Smooth muscle cell (in vitro differentiated cells): Measurements from ENCODE around the gene PTGDR. TPM values are rescaled to one million over a fixed set of nuclear protein-coding genes. Genes with fewer than 3 reads are reported as not detected.

Experiments used
- DNase-seq: peaks from one replicate; lab custom pipeline; 2025; ENCODE audit not compliant: unreplicated experiment; lab: John Stamatoyannopoulos, UW
- H2AFZ ChIP-seq: fragments of 200-600 bp; sonication (generic); 2 replicates; pipeline ENCODE4 v1.6.0; 2016; ENCODE audit warnings: antibody characterized with exemption, low read depth, mild to moderate bottlenecking
- H3F3A ChIP-seq: fragments of 200-600 bp; sonication (generic); 2 replicates; pipeline ENCODE4 v1.6.0; 2017; ENCODE audit warnings: antibody characterized with exemption, low read depth
- H3K27ac ChIP-seq: fragments of 200-600 bp; sonication (generic); 2 replicates; pipeline ENCODE4 v1.5.1; 2016; ENCODE audit warnings: low read depth, mild to moderate bottlenecking
- H3K27me3 ChIP-seq: fragments of 200-600 bp; sonication (generic); 2 replicates; pipeline ENCODE4 v1.6.1; 2016; ENCODE audit warnings: low read depth, mild to moderate bottlenecking
- H3K36me3 ChIP-seq: fragments of 200-600 bp; sonication (generic); 2 replicates; pipeline ENCODE4 v1.5.1; 2016; ENCODE audit warnings: low read depth
- H3K4me1 ChIP-seq: fragments of 200-600 bp; sonication (generic); 2 replicates; pipeline ENCODE4 v1.5.1; 2016; ENCODE audit warnings: low read depth
- H3K4me2 ChIP-seq: fragments of 200-600 bp; sonication (generic); 2 replicates; pipeline ENCODE4 v1.6.0; 2016; ENCODE audit warnings: mild to moderate bottlenecking
- H3K4me3 ChIP-seq: fragments of 200-600 bp; sonication (generic); 2 replicates; pipeline ENCODE4 v1.5.1; 2016; ENCODE audit warnings: mild to moderate bottlenecking
- H3K79me2 ChIP-seq: fragments of 200-600 bp; sonication (generic); 2 replicates; pipeline ENCODE4 v1.6.0; 2016; ENCODE audit warnings: low read depth, mild to moderate bottlenecking
- H3K9ac ChIP-seq: fragments of 200-600 bp; sonication (generic); 2 replicates; pipeline ENCODE4 v1.6.0; 2016; ENCODE audit warnings: low read depth
- H3K9me3 ChIP-seq: fragments of 200-600 bp; sonication (generic); replicated peaks from 2 replicates; pipeline ENCODE4 v1.5.1; 2016; ENCODE audit warnings: low read depth
- H4K20me1 ChIP-seq: fragments of 200-600 bp; sonication (generic); 2 replicates; pipeline ENCODE4 v1.6.0; 2016; ENCODE audit warnings: low read depth
- WGBS: methylation state at CpG from one replicate; pipeline ENCODE4 v1.1.7; 2016; ENCODE audit warnings: low lambda C conversion rate; 5-methylcytosine and 5-hydroxymethylcytosine counted together
- polyA plus RNA-seq: library from polyadenylated mRNA; unstranded; fragments of >200 nt; fragmentation: Nextera tagmentation; extraction: Ambion mirVana; gene quantifications from 2 replicates; pipeline ENCODE4 v1.2.1, GENCODE V29; 2016
- total RNA-seq: library from RNA; depleted of rRNA; stranded (reverse); fragments of >200 nt; gene quantifications from 2 replicates; pipeline ENCODE4 v1.2.3, GENCODE V29; 2014
- TF ChIP-seq, protein P1 (sequence below): fragments of 200-600 bp; sonication (generic); IDR thresholded peaks from 2 replicates; pipeline ENCODE4 v1.5.1; 2017; ENCODE audit warnings: borderline replicate concordance, mild to moderate bottlenecking, antibody characterized with exemption; ENCODE audit not compliant: insufficient read depth, poor library complexity, severe bottlenecking

PTGDR gene
- total and polyA plus RNA-seq, 2 experiments from 2014 or later = not detected

DNA sequence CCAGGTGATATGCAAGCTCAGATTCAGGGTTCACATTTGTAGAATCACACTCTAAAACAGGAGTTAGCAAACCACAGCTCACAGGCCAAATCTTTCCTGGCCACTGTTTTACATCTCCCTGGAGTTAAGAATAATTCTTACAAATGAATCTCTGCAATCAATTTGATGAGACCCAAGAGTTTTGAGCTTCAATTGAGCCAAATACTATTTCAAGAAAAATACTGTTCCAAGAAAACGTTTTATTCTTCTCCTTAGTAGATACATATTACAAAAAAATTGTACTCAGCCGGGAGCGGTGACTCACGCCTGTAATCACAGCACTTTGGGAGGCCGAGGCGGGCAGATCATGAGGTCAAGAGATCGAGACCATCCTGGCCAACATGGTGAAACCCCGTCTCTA lies 2.5 kb downstream of the PTGDR start:
- no peak for DNase-seq
- H4K20me1 ChIP-seq = no peaks in the 10 kb centered on the region

DNA sequence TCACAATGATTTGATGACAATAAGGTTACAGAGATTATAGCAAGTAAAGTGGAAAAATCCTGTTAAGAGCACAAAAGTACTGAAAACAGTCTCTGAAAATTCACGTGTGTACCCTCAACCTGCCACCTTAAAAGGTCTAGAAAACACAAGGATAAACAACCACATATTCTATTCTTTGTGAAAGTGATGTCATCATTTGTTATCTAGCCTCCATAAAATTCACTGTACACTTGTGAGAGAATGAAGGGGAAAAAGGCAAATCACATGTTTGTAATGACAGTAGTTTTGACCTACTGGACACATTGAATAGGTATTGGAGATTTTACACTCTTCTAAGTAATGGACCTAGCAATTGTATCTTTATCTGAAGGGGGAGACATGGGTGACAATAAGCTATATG lies 4.0 kb downstream of the PTGDR start:
- no peak overlapping the region for H3K4me3 ChIP-seq
- H3K79me2 ChIP-seq = no peaks in the 10 kb centered on the region
- peaks cover 70% of the 10 kb centered on the region for H3K27me3 ChIP-seq
- no peaks in the 10 kb centered on the region for H3K9me3 ChIP-seq
- no peaks in the 10 kb centered on the region for H4K20me1 ChIP-seq
- no peak overlapping the region for H2AFZ ChIP-seq
- no peak overlapping the region for H3K9ac ChIP-seq
- 89% methylated on average over 1 of the region's 1 CpG for WGBS
- DNase-seq = no peak
- H3K36me3 ChIP-seq = no peaks in the 10 kb centered on the region
- H3K4me1 ChIP-seq = no peaks in the 10 kb centered on the region
- H3K4me2 ChIP-seq = no peak overlapping the region
- H3K27ac ChIP-seq = no peak overlapping the region
- TF ChIP-seq, protein P1, sequence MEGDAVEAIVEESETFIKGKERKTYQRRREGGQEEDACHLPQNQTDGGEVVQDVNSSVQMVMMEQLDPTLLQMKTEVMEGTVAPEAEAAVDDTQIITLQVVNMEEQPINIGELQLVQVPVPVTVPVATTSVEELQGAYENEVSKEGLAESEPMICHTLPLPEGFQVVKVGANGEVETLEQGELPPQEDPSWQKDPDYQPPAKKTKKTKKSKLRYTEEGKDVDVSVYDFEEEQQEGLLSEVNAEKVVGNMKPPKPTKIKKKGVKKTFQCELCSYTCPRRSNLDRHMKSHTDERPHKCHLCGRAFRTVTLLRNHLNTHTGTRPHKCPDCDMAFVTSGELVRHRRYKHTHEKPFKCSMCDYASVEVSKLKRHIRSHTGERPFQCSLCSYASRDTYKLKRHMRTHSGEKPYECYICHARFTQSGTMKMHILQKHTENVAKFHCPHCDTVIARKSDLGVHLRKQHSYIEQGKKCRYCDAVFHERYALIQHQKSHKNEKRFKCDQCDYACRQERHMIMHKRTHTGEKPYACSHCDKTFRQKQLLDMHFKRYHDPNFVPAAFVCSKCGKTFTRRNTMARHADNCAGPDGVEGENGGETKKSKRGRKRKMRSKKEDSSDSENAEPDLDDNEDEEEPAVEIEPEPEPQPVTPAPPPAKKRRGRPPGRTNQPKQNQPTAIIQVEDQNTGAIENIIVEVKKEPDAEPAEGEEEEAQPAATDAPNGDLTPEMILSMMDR = no peak
- no peaks in the 10 kb centered on the region for H3F3A ChIP-seq

More for the DNA sequence above, 2.5 kb downstream of the PTGDR start:
- no peak overlapping the region for H3K9ac ChIP-seq
- H2AFZ ChIP-seq = no peak overlapping the region
- no peak overlapping the region for H3K4me2 ChIP-seq
- H3K79me2 ChIP-seq = no peaks in the 10 kb centered on the region
- no peaks in the 10 kb centered on the region for H3F3A ChIP-seq
- TF ChIP-seq, protein P1 = no peak
- no peaks in the 10 kb centered on the region for H3K4me1 ChIP-seq
- H3K9me3 ChIP-seq = no peaks in the 10 kb centered on the region
- 86% methylated on average over 8 of the region's 8 CpGs for WGBS
- no peaks in the 10 kb centered on the region for H3K36me3 ChIP-seq
- no peak overlapping the region for H3K27ac ChIP-seq
- H3K4me3 ChIP-seq = no peak overlapping the region
- H3K27me3 ChIP-seq = peaks cover 78% of the 10 kb centered on the region

DNA sequence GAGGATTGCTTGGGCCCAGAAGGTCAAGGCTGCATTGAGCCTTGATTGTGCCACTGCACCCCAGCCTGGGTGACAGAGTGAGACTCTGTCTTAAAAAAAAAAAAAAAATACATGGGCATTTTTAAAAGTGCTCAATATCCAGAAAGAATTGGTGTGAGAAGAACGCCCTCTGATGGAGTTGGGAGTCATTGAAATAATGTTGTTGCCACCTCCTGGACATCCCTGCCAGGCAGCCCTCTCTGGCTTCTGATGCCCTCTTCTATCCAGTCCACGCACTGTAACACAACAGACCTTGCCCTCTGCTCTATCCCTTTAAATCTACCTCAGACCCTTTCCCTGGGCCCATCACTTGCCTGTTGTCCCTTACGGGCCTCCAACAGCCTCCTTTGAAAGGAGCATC lies 4.9 kb downstream of the PTGDR start:
- Histone ChIP-seq H3K4me3 (no peak overlapping the region), H3K36me3 (no peaks in the 10 kb centered on the region), H3K79me2 (no peaks in the 10 kb centered on the region), H3K27ac (no peak overlapping the region), H4K20me1 (no peaks in the 10 kb centered on the region), H2AFZ (no peak overlapping the region), H3K9ac (no peak overlapping the region), H3K4me2 (no peak overlapping the region), H3F3A (no peaks in the 10 kb centered on the region), H3K9me3 (no peaks in the 10 kb centered on the region), H3K4me1 (no peaks in the 10 kb centered on the region), H3K27me3 (peaks cover 61% of the 10 kb centered on the region)
- TF ChIP-seq, protein P1 = peak; percentile 24
- WGBS = 54% methylated on average over 3 of the region's 3 CpGs
- DNase-seq = no peak

DNA sequence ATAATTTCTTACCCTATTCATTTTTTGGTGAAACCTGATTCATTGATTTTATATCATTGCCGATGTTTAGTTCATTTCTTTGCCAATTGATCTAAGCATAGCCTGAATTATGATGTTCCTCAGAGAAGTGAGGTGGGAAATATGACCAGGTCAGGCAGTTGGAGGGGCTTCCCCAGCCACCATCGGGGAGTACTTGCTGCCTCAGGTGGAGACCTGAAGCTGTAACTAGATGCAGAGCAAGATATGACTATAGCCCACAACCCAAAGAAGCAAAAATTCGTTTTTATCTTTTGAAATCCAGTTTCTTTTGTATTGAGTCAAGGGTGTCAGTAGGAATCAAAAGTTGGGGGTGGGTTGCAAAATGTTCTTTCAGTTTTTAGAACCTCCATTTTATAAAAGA lies 7.9 kb downstream of the PTGDR start:
- 65% methylated on average over 3 of the region's 3 CpGs for WGBS
- no peak for DNase-seq
- H3K4me2 ChIP-seq = no peak overlapping the region
- H3F3A ChIP-seq = no peaks in the 10 kb centered on the region
- TF ChIP-seq, protein P1 = no peak
- no peak overlapping the region for H3K4me3 ChIP-seq
- no peaks in the 10 kb centered on the region for H3K4me1 ChIP-seq
- no peaks in the 10 kb centered on the region for H3K79me2 ChIP-seq
- no peaks in the 10 kb centered on the region for H3K36me3 ChIP-seq
- H3K9me3 ChIP-seq = no peaks in the 10 kb centered on the region
- H3K27ac ChIP-seq = no peak overlapping the region
- H4K20me1 ChIP-seq = no peaks in the 10 kb centered on the region
- H2AFZ ChIP-seq = no peak overlapping the region
- H3K27me3 ChIP-seq = peaks cover 31% of the 10 kb centered on the region
- H3K9ac ChIP-seq = no peak overlapping the region
